HEK293 (cell line): ENCODE results near the gene SVOPL.

Experiments
- CTCF ChIA-PET: fragments of 350-600 bp; formaldehyde crosslinking; extraction: SDS; loops from one replicate; lab custom pipeline; 2021; ENCODE audit warnings: antibody characterized with exemption; lab: Yijun Ruan, JAX
- POLR2A ChIA-PET: fragments of 300-600 bp; formaldehyde crosslinking; extraction: SDS; loops from one replicate; lab custom pipeline; 2020; ENCODE audit warnings: antibody characterized with exemption, inconsistent platforms; lab: Yijun Ruan, JAX
- H3K27ac ChIP-seq: fragments of 200-500 bp; sonication (Bioruptor generic); 2 replicates; pipeline ENCODE4 v1.5.1; 2014; ENCODE audit warnings: low read depth, low read length, control low read depth, inconsistent platforms; ENCODE audit errors: extremely low read depth
- H3K36me3 ChIP-seq, 2 experiments: fragments of 200-500 bp in 1 of 2; sonication (Bioruptor generic) in 1 of 2; 1 replicate in 1 of 2; 2 replicates in 1 of 2; pipeline ENCODE4 v1.5.1; 2014 to 2017; ENCODE audit warnings: inconsistent platforms in 2 of 2, low read length in 2 of 2; ENCODE audit not compliant: control insufficient read depth in 2 of 2, insufficient read depth in 1 of 2
- H3K4me1 ChIP-seq: fragments of 200-500 bp; sonication (Bioruptor generic); 2 replicates; pipeline ENCODE4 v1.5.1; 2014; ENCODE audit warnings: mild to moderate bottlenecking, low read length, inconsistent platforms; ENCODE audit not compliant: control insufficient read depth, insufficient read depth
- H3K4me3 ChIP-seq: 2 replicates; pipeline ENCODE4 v1.5.1; 2011; ENCODE audit warnings: low read depth, mild to moderate bottlenecking, control low read depth, low read length, moderate library complexity
- H3K9me3 ChIP-seq: fragments of 200-500 bp; sonication (Bioruptor generic); 2 replicates; pipeline ENCODE4 v1.5.1; 2014; ENCODE audit warnings: low read depth, low read length, inconsistent platforms; ENCODE audit not compliant: control insufficient read depth, insufficient read depth
- INSM2 ChIP-seq: fragments of 450-650 bp; formaldehyde crosslinking; IDR thresholded peaks from 2 replicates; pipeline ENCODE4 v1.5.1; 2016; ENCODE audit warnings: missing biosample characterization, missing genetic modification characterization
- PRDM2 ChIP-seq: fragments of 450-650 bp; formaldehyde crosslinking; IDR thresholded peaks from 2 replicates; pipeline ENCODE4 v1.5.1; 2016; ENCODE audit warnings: missing biosample characterization, missing genetic modification characterization, borderline replicate concordance
- PRDM4 ChIP-seq: fragments of 450-650 bp; formaldehyde crosslinking; IDR thresholded peaks from 2 replicates; pipeline ENCODE4 v1.5.1; 2017; ENCODE audit warnings: missing biosample characterization, missing genetic modification characterization
- ZNF140 ChIP-seq: fragments of 450-650 bp; formaldehyde crosslinking; IDR thresholded peaks from 2 replicates; pipeline ENCODE4 v1.5.1; 2016; ENCODE audit warnings: missing biosample characterization, missing genetic modification characterization
- ZNF202 ChIP-seq: fragments of 450-650 bp; formaldehyde crosslinking; IDR thresholded peaks from 2 replicates; pipeline ENCODE4 v1.5.1; 2016; ENCODE audit warnings: missing biosample characterization, missing genetic modification characterization, borderline replicate concordance
- ZNF37A ChIP-seq: fragments of 450-650 bp; IDR thresholded peaks from 2 replicates; pipeline ENCODE4 v1.5.1; 2018; ENCODE audit warnings: missing biosample characterization, missing genetic modification characterization
- ZNF626 ChIP-seq: fragments of 450-650 bp; sonication (Bioruptor Pico); formaldehyde crosslinking; IDR thresholded peaks from 2 replicates; pipeline ENCODE4 v1.5.1; 2018; ENCODE audit warnings: missing biosample characterization, missing genetic modification characterization, inconsistent platforms
- ZNF654 ChIP-seq: fragments of 450-650 bp; formaldehyde crosslinking; IDR thresholded peaks from 2 replicates; pipeline ENCODE4 v1.5.1; 2016; ENCODE audit warnings: low read depth, missing biosample characterization, missing genetic modification characterization
- ZNF692 ChIP-seq: fragments of 450-650 bp; formaldehyde crosslinking; IDR thresholded peaks from 2 replicates; pipeline ENCODE4 v1.5.1; 2016; ENCODE audit warnings: missing biosample characterization, missing genetic modification characterization
- ZSCAN16 ChIP-seq: fragments of 450-650 bp; formaldehyde crosslinking; IDR thresholded peaks from 2 replicates; pipeline ENCODE4 v1.5.1; 2016; ENCODE audit warnings: missing biosample characterization, missing genetic modification characterization

The SVOPL gene

GRCh38 chr7:138668229-138668596, 32.9 kb downstream of the SVOPL start (continued):
- no peak for TF ChIP-seq PRDM2
- no peak for TF ChIP-seq ZNF654
- no peak for TF ChIP-seq ZNF140 (tag by site-specific recombination)
- TF ChIP-seq ZNF692, result no peak
- no peak for TF ChIP-seq INSM2 (tag by site-specific recombination)

- CTCF ChIA-PET, result interaction anchor here (0.6 kb wide), 1 partner anchor 8 kb away, joined by 3 read pairs; no protein-coding TSS in a partner anchor
- Histone ChIP-seq H3K4me1 (no peaks in the 10 kb centered on the region; the same call in 1 of the 2 replicates), H3K27ac (no peak overlapping the region)
Observed at GRCh38 chr7:138667535-138668228, 33.5 kb downstream of the SVOPL start.

More at GRCh38 chr7:138667535-138668228, 33.5 kb downstream of the SVOPL start:
- TF ChIP-seq ZSCAN16, result no peak
- no peak for TF ChIP-seq ZNF202 (tag by site-specific recombination)
- no peak for TF ChIP-seq ZNF37A (tag by site-specific recombination)
- TF ChIP-seq ZNF626 (tag by site-specific recombination), result no peak
- no peak for TF ChIP-seq PRDM4 (tag by site-specific recombination)
- TF ChIP-seq, all 188 proteins: peak for 0
- Histone ChIP-seq H3K4me3 (no peak overlapping the region), H3K36me3 (no peaks in the 10 kb centered on the region), H3K9me3 (no peaks in the 10 kb centered on the region)
- POLR2A ChIA-PET, result interaction anchor here (0.9 kb wide), 1 partner anchor 11 kb away, joined by 3 read pairs; no protein-coding TSS in a partner anchor
